Measurements from ENCODE around the gene MAPRE3.
A peak's percentile ranks its signal among the peaks of the same experiment; 100 is the strongest.

MAPRE3 gene

GRCh38 chr2:27006602-27007415, 36.4 kb downstream of the MAPRE3 start:
- Mint-ChIP-seq H3K4me3 (no peak overlapping the region), H3K9me3 (no peaks in the 10 kb centered on the region), H3K36me3 (ENCODE audit: low read depth) (peaks cover 5% of the 10 kb centered on the region), H3K27ac (no peak overlapping the region), H3K4me1 (no peaks in the 10 kb centered on the region), H3K27me3 (ENCODE audit: low read depth, poor library complexity) (peaks cover 6% of the 10 kb centered on the region)
- TF ChIP-seq CTCF (IDR thresholded peaks at IDR 0.05) = no peak
- DNase-seq = no peak

- Mint-ChIP-seq H3K27me3 (ENCODE audit: low read depth, poor library complexity) (peaks cover 6% of the 10 kb centered on the region), H3K36me3 (ENCODE audit: low read depth) (peaks cover 10% of the 10 kb centered on the region), H3K4me3 (no peak overlapping the region), H3K27ac (peak overlapping the region; percentile 22), H3K9me3 (peaks cover 5% of the 10 kb centered on the region), H3K4me1 (no peaks in the 10 kb centered on the region)
- no peak for DNase-seq
- TF ChIP-seq CTCF (IDR thresholded peaks at IDR 0.05) = no peak
Measured at GRCh38 chr2:27007416-27008374, 37.3 kb downstream of the MAPRE3 start.

- H3K9me3 Mint-ChIP-seq = peaks cover 7% of the 10 kb centered on the region
Measured at GRCh38 chr2:27008678-27009077, 38.2 kb downstream of the MAPRE3 start.

GRCh38 chr2:27009083-27009482, 38.6 kb downstream of the MAPRE3 start:
- H3K9me3 Mint-ChIP-seq = peaks cover 7% of the 10 kb centered on the region
- H3K36me3 Mint-ChIP-seq (ENCODE audit: low read depth) = peaks cover 22% of the 10 kb centered on the region
- H3K27me3 Mint-ChIP-seq (ENCODE audit: low read depth, poor library complexity) = peaks cover 3% of the 10 kb centered on the region

More at GRCh38 chr2:27008678-27009077, 38.2 kb downstream of the MAPRE3 start:
- no peak for DNase-seq
- Mint-ChIP-seq H3K27me3 (ENCODE audit: low read depth, poor library complexity) (peaks cover 6% of the 10 kb centered on the region), H3K27ac (no peak overlapping the region), H3K4me3 (no peak overlapping the region), H3K36me3 (ENCODE audit: low read depth) (peaks cover 18% of the 10 kb centered on the region), H3K4me1 (no peaks in the 10 kb centered on the region)
- no peak for TF ChIP-seq CTCF (IDR thresholded peaks at IDR 0.05)

GRCh38 chr2:27009716-27010115, 39.3 kb downstream of the MAPRE3 start:
- no peak overlapping the region for H3K27ac Mint-ChIP-seq
- DNase-seq = no peak
- H3K27me3 Mint-ChIP-seq (ENCODE audit: low read depth, poor library complexity) = peaks cover 3% of the 10 kb centered on the region
- H3K36me3 Mint-ChIP-seq (ENCODE audit: low read depth) = peaks cover 27% of the 10 kb centered on the region
- no peaks in the 10 kb centered on the region for H3K4me1 Mint-ChIP-seq
- no peak for TF ChIP-seq CTCF (IDR thresholded peaks at IDR 0.05)
- H3K4me3 Mint-ChIP-seq = no peak overlapping the region
- H3K9me3 Mint-ChIP-seq = peaks cover 7% of the 10 kb centered on the region

More at GRCh38 chr2:27009083-27009482, 38.6 kb downstream of the MAPRE3 start:
- Mint-ChIP-seq H3K27ac (no peak overlapping the region), H3K4me3 (no peak overlapping the region), H3K4me1 (no peaks in the 10 kb centered on the region)
- DNase-seq = no peak
- no peak for TF ChIP-seq CTCF (IDR thresholded peaks at IDR 0.05)

Measured in nephron progenitor cell (in vitro differentiated cells).